ENCODE results near the gene IRX4.

IRX4 gene

GRCh38 chr5:1888541-1889251 is 6.0 kb upstream of the IRX4 start:
- Mint-ChIP-seq H3K4me3 (no peak overlapping the region), H3K27ac (no peak overlapping the region), H3K9me3 (no peaks in the 10 kb centered on the region), H3K27me3 (peaks cover 83% of the 10 kb centered on the region), H3K4me1 (peaks cover 21% of the 10 kb centered on the region)
- no peak for DNase-seq
- ATAC-seq: no peak

DNA sequence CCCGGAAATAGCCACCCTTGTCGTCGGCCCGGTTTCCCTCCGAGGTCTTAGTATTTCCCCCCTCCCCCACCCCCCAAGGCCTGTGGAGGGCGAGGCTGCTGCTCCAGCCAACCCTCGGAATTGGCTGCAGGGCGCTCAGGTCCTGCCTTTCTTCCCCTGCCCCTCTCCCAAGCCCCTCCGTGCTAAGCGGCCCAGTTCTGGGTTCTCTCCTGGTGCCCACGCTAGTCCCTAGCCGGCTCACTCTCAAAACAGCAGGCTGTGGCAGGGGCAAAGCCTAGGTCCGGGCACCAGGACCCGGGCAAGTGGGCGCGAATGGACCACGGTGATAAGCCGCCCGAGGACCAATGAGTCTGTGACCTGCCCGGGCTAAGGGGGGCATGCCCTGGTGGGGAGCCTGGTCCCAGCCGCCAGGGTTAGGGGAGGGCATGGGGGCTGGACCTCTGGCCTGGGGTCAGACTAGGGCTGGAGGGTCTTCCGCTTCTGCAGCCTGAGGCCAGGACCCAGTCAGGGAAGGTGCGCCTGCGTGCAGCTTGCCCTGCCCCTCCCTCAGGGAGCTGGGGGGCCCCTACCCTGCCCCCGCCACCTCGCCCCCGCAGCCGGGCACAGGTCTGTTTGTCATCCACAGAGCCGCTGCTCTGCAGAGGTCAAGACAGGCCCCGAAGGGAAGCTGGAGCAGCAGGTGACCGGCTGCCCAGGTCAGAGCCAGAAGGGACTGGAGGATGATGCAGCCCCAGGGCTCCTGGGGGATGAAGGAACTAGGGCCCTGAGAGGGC is 5.0 kb upstream of the IRX4 start:
- no peaks in the 10 kb centered on the region for H3K9me3 Mint-ChIP-seq
- H3K27ac Mint-ChIP-seq: no peak overlapping the region
- H3K4me1 Mint-ChIP-seq: peaks cover 26% of the 10 kb centered on the region
- H3K27me3 Mint-ChIP-seq: peaks cover 85% of the 10 kb centered on the region
- peak; percentile 20 for ATAC-seq
- DNase-seq: no peak
- H3K4me3 Mint-ChIP-seq: no peak overlapping the region

- Mint-ChIP-seq H3K27me3 (peaks cover 85% of the 10 kb centered on the region), H3K4me1 (peaks cover 26% of the 10 kb centered on the region)
- DNase-seq: no peak
Observed at GRCh38 chr5:1886846-1887587, 4.3 kb upstream of the IRX4 start.

GRCh38 chr5:1885868-1886845 is 3.4 kb upstream of the IRX4 start:
- ATAC-seq (no peak), DNase-seq (no peak)
- H3K4me1 Mint-ChIP-seq: peaks cover 31% of the 10 kb centered on the region
- H3K4me3 Mint-ChIP-seq: no peak overlapping the region
- H3K27me3 Mint-ChIP-seq: peaks cover 89% of the 10 kb centered on the region
- no peaks in the 10 kb centered on the region for H3K9me3 Mint-ChIP-seq
- no peak overlapping the region for H3K27ac Mint-ChIP-seq

More at GRCh38 chr5:1886846-1887587, 4.3 kb upstream of the IRX4 start:
- no peaks in the 10 kb centered on the region for H3K9me3 Mint-ChIP-seq
- H3K27ac Mint-ChIP-seq: no peak overlapping the region
- no peak overlapping the region for H3K4me3 Mint-ChIP-seq
- ATAC-seq: no peak

- ATAC-seq (no peak), DNase-seq (no peak)
- peaks cover 91% of the 10 kb centered on the region for H3K27me3 Mint-ChIP-seq
- H3K4me1 Mint-ChIP-seq: peaks cover 36% of the 10 kb centered on the region
- no peaks in the 10 kb centered on the region for H3K9me3 Mint-ChIP-seq
- H3K4me3 Mint-ChIP-seq: no peak overlapping the region
- no peak overlapping the region for H3K27ac Mint-ChIP-seq
Observed at GRCh38 chr5:1885404-1885755, 2.7 kb upstream of the IRX4 start.

DNA sequence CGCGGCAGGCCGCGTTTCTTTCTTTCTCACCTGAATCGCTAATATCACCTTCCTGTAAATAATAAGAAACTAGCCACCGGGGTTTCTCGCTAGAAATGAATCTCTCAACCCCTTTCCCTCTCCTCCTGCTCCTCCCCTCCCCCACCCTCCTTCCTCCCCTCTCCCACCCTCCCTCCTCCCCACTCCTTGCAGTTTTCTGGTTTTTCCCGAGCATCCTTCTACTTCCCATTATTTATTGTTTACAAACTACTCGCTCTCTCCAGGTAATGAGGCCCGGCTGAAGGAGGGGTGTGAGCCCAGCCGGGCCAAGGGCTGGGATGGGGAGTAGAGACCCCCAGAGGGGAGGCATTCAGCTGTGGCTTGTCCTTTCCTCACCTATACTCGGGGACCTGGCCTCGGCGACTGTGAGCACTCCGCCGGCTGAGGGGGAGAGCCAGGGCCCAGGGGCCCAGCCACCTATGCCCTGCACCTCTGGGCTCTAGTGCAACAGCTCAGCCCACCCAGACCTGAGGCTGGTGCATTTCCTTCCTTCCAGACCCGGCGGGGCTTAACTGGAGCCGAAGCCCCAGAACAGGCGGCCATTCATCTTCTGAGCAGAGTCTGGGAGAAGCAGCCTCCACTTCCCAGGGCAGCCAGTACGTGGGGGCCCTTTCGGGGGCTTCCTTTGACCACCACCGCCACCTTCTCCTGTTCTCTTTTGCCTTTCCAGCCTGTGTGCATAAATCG is 2.1 kb upstream of the IRX4 start:
- H3K9me3 Mint-ChIP-seq: no peaks in the 10 kb centered on the region
- H3K27ac Mint-ChIP-seq: no peak overlapping the region
- DNase-seq: no peak
- H3K4me3 Mint-ChIP-seq: no peak overlapping the region
- H3K27me3 Mint-ChIP-seq: peaks cover 93% of the 10 kb centered on the region
- peaks cover 39% of the 10 kb centered on the region for H3K4me1 Mint-ChIP-seq
- no peak for ATAC-seq

GRCh38 chr5:1883925-1884677 is 1.4 kb upstream of the IRX4 start:
- H3K4me3 Mint-ChIP-seq: peak overlapping the region in 1 of 2 donors; percentile 24
- peaks cover 93% of the 10 kb centered on the region for H3K27me3 Mint-ChIP-seq
- peak; percentile 18 for ATAC-seq
- DNase-seq: no peak
- H3K27ac Mint-ChIP-seq: no peak overlapping the region
- H3K9me3 Mint-ChIP-seq: no peaks in the 10 kb centered on the region
- H3K4me1 Mint-ChIP-seq: peaks cover 45% of the 10 kb centered on the region

DNA sequence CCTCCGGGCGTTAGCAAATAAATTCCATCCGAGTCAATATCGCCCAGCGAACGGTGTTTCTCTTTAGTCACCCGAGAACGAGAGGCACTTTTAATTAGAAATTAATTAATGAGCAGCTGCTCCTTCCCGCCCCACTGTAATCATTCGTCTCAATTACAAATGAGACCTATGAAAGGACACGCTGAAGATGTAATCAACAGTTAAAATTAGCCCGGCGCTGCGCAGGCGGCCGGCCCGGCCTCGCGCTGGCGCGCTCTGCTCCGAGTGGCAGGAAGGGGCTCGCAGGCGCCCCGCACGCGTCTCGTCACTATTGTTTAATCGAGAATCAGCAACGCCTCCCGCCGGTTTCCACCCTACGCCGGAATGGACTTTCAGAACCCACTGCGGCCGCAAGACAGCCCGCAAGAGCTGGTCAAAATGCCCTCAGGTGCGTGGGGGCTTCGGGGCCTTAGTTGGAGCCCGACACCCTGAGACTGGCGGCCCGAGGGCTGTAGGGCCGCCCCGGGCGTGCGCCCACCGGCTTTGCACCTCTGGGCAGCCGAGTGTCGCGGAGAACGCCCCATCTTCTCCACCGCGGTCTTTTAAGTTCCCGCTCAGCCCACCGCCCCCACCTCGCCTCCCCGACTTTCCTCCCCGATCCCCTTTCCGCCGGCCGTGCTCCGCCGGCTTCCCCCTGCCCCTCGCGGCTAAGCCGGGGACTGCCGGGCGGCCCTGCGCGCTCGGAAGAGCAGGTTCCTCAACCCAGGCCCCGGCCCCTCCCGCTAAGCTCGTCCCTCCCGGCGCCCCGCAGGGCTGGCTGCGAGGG is 597 bp upstream of the IRX4 start:
- peak; percentile 48 for ATAC-seq
- Mint-ChIP-seq H3K4me1 (peaks cover 45% of the 10 kb centered on the region), H3K9me3 (no peaks in the 10 kb centered on the region), H3K27ac (no peak overlapping the region), H3K4me3 (peak overlapping the region in 1 of 2 donors; percentile 50), H3K27me3 (peaks cover 93% of the 10 kb centered on the region)
- DNase-seq: no peak

DNA sequence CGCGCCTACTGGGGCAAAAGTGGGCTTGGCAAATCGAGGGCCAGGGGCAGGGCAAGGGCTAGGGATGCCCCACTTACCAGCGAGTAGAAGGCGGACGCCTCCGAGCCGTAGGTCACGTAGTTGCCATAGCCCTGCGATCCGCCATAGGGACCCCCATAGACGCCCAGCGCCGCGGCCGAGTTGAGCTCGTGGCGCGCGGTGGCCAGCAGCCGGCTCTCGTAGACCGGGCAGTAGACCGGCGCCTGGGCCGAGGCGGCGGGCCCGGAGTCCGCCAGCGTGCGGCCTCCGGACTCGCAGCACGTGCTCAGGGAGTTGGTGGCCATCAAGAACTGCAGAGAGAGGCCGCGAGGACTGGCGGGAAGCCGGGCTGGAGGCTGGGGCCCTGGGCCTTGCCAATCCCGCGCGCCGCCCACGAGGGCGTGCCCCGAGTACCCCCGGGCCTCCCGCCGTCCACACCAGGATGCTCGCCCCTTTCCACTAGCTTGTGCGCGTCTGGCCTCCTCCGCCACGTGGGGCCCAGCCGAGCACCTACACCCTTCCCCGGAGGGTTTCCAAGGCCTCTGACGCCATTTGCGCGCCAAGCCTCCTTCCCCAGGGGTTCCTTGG is 891 bp downstream of the IRX4 start:
- Mint-ChIP-seq H3K4me1 (peaks cover 45% of the 10 kb centered on the region), H3K27ac (no peak overlapping the region), H3K27me3 (peaks cover 93% of the 10 kb centered on the region), H3K4me3 (peak overlapping the region in 1 of 2 donors; percentile 37), H3K9me3 (no peaks in the 10 kb centered on the region)
- DNase-seq (no peak), ATAC-seq (no peak)

DNA sequence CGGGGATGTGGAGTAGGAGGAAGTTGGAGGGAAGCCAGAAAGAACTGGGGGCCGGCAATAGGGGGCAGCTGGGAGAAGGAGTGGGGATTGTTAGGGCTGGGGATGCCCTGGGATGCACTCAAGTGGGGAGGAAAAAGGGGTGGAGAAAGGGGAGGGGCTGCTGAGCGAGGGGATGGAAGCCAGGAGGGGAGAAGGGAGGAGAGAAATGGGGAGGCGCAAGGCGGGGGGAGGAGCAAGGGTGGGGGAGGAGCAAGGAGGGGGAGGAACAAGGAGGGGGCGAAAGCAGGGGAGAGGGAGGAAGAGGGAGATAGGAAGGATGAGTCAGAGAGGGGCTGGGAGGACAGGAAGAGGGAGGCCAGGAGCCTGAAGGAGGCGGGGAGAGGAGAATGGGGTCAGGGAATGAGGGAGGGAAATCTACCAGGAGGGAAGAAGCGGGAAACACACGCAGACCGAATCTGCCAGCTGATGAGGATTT is 1.6 kb downstream of the IRX4 start:
- Mint-ChIP-seq H3K9me3 (no peaks in the 10 kb centered on the region), H3K27me3 (peaks cover 93% of the 10 kb centered on the region), H3K4me1 (peaks cover 45% of the 10 kb centered on the region), H3K27ac (no peak overlapping the region), H3K4me3 (peak overlapping the region in 1 of 2 donors; percentile 45)
- ATAC-seq: no peak
- DNase-seq: no peak

GRCh38 chr5:1880377-1881025 is 2.2 kb downstream of the IRX4 start:
- H3K27ac Mint-ChIP-seq: no peak overlapping the region
- peak overlapping the region in 1 of 2 donors; percentile 35 for H3K4me3 Mint-ChIP-seq
- ATAC-seq (no peak), DNase-seq (no peak)
- peaks cover 93% of the 10 kb centered on the region for H3K27me3 Mint-ChIP-seq
- H3K9me3 Mint-ChIP-seq: no peaks in the 10 kb centered on the region
- peaks cover 47% of the 10 kb centered on the region for H3K4me1 Mint-ChIP-seq
